ENCODE results near the gene TBC1D9B. TPM values are rescaled to one million over a fixed set of nuclear protein-coding genes. Genes with fewer than 3 reads are reported as not detected.

The TBC1D9B gene
- total and polyA plus RNA-seq, 9 of the 15 experiments (the other 6 are each of a cell fraction or from before 2014, with no cell fraction given): 2.9 to 59.1 (median 33.5) TPM

GRCh38 chr5:179818746-179819295 is 88.9 kb downstream of the TBC1D9B start (continued):
- TF ChIP-seq, protein P1, sequence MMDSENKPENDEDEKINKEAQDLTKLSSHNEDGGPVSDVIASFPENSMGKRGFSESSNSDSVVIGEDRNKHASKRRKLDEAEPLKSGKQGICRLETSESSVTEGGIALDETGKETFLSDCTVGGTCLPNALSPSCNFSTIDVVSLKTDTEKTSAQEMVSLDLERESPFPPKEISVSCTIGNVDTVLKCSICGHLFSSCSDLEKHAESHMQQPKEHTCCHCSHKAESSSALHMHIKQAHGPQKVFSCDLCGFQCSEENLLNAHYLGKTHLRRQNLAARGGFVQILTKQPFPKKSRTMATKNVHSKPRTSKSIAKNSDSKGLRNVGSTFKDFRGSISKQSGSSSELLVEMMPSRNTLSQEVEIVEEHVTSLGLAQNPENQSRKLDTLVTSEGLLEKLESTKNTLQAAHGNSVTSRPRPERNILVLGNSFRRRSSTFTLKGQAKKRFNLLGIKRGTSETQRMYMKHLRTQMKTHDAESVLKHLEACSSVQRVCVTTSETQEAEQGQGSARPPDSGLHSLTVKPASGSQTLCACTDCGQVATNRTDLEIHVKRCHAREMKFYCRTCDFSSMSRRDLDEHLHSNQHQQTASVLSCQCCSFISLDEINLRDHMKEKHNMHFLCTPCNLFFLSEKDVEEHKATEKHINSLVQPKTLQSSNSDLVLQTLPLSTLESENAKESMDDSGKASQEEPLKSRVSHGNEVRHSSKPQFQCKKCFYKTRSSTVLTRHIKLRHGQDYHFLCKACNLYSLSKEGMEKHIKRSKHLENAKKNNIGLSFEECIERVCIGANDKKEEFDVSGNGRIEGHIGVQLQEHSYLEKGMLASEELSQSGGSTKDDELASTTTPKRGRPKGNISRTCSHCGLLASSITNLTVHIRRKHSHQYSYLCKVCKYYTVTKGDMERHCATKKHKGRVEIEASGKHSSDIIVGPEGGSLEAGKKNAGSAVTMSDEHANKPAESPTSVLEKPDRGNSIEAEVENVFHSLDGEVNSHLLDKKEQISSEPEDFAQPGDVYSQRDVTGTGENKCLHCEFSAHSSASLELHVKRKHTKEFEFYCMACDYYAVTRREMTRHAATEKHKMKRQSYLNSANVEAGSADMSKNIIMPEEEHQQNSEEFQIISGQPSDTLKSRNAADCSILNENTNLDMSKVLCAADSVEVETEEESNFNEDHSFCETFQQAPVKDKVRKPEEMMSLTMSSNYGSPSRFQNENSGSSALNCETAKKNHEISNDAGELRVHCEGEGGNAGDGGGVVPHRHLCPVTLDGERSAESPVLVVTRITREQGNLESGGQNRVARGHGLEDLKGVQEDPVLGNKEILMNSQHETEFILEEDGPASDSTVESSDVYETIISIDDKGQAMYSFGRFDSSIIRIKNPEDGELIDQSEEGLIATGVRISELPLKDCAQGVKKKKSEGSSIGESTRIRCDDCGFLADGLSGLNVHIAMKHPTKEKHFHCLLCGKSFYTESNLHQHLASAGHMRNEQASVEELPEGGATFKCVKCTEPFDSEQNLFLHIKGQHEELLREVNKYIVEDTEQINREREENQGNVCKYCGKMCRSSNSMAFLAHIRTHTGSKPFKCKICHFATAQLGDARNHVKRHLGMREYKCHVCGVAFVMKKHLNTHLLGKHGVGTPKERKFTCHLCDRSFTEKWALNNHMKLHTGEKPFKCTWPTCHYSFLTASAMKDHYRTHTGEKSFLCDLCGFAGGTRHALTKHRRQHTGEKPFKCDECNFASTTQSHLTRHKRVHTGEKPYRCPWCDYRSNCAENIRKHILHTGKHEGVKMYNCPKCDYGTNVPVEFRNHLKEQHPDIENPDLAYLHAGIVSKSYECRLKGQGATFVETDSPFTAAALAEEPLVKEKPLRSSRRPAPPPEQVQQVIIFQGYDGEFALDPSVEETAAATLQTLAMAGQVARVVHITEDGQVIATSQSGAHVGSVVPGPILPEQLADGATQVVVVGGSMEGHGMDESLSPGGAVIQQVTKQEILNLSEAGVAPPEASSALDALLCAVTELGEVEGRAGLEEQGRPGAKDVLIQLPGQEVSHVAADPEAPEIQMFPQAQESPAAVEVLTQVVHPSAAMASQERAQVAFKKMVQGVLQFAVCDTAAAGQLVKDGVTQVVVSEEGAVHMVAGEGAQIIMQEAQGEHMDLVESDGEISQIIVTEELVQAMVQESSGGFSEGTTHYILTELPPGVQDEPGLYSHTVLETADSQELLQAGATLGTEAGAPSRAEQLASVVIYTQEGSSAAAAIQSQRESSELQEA (IDR thresholded peaks at IDR 0.05; ENCODE audit: low read depth): no peak
- TF ChIP-seq, protein P2, sequence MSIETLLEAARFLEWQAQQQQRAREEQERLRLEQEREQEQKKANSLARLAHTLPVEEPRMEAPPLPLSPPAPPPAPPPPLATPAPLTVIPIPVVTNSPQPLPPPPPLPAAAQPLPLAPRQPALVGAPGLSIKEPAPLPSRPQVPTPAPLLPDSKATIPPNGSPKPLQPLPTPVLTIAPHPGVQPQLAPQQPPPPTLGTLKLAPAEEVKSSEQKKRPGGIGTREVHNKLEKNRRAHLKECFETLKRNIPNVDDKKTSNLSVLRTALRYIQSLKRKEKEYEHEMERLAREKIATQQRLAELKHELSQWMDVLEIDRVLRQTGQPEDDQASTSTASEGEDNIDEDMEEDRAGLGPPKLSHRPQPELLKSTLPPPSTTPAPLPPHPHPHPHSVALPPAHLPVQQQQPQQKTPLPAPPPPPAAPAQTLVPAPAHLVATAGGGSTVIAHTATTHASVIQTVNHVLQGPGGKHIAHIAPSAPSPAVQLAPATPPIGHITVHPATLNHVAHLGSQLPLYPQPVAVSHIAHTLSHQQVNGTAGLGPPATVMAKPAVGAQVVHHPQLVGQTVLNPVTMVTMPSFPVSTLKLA (conservative IDR thresholded peaks at IDR 0.05): peak; percentile 91 to 94; a peak in 3 of 4 replicates
- peak; percentile 41; the same call in 1 of the 2 replicates for TF ChIP-seq ZNF766 (CRISPR knock-in tag; conservative IDR thresholded peaks at IDR 0.05)
- TF ChIP-seq ZZZ3 (IDR thresholded peaks at IDR 0.05): no peak
- TF ChIP-seq, protein P3, sequence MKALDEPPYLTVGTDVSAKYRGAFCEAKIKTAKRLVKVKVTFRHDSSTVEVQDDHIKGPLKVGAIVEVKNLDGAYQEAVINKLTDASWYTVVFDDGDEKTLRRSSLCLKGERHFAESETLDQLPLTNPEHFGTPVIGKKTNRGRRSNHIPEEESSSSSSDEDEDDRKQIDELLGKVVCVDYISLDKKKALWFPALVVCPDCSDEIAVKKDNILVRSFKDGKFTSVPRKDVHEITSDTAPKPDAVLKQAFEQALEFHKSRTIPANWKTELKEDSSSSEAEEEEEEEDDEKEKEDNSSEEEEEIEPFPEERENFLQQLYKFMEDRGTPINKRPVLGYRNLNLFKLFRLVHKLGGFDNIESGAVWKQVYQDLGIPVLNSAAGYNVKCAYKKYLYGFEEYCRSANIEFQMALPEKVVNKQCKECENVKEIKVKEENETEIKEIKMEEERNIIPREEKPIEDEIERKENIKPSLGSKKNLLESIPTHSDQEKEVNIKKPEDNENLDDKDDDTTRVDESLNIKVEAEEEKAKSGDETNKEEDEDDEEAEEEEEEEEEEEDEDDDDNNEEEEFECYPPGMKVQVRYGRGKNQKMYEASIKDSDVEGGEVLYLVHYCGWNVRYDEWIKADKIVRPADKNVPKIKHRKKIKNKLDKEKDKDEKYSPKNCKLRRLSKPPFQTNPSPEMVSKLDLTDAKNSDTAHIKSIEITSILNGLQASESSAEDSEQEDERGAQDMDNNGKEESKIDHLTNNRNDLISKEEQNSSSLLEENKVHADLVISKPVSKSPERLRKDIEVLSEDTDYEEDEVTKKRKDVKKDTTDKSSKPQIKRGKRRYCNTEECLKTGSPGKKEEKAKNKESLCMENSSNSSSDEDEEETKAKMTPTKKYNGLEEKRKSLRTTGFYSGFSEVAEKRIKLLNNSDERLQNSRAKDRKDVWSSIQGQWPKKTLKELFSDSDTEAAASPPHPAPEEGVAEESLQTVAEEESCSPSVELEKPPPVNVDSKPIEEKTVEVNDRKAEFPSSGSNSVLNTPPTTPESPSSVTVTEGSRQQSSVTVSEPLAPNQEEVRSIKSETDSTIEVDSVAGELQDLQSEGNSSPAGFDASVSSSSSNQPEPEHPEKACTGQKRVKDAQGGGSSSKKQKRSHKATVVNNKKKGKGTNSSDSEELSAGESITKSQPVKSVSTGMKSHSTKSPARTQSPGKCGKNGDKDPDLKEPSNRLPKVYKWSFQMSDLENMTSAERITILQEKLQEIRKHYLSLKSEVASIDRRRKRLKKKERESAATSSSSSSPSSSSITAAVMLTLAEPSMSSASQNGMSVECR (CRISPR knock-in tag; IDR thresholded peaks at IDR 0.05): peak; percentile 79

Measured in K562 (cell line).